ENCODE measurements around the gene RNF169.

Gene RNF169

GRCh38 chr11:74742070-74742469, 6.6 kb upstream of the RNF169 start:
- H3F3A ChIP-seq (ENCODE audit: insufficient read depth, low read length) = no peaks in the 10 kb centered on the region
- no peak for DNase-seq
- no peaks in the 10 kb centered on the region for H3K9me3 ChIP-seq (replicated peaks; ENCODE audit: insufficient read depth, low read length)
- H3K4me3 ChIP-seq (ENCODE audit: low read length) = no peak overlapping the region
- no peaks in the 10 kb centered on the region for H4K20me1 ChIP-seq (ENCODE audit: insufficient read depth, low read length)
- no peaks in the 10 kb centered on the region for H3K27me3 ChIP-seq (replicated peaks; ENCODE audit: insufficient read depth, low read length)
- no peak for TF ChIP-seq EZH2 (optimal IDR thresholded peaks at IDR 0.05; ENCODE audit: low read depth, low read length)
- TF ChIP-seq CTCF (IDR thresholded peaks at IDR 0.05; ENCODE audit: low read length) = no peak
- no peak for TF ChIP-seq EZH2phosphoT487 (IDR thresholded peaks at IDR 0.05; ENCODE audit: low read length)
- no peak overlapping the region for H3K9ac ChIP-seq (ENCODE audit: low read length)
- no peak overlapping the region for H3K27ac ChIP-seq (ENCODE audit: low read length)
- no peaks in the 10 kb centered on the region for H3K79me2 ChIP-seq (ENCODE audit: low read length)
- no peaks in the 10 kb centered on the region for H3K36me3 ChIP-seq (replicated peaks; ENCODE audit: insufficient read depth, low read length)
- H3K4me1 ChIP-seq (ENCODE audit: low read length) = no peaks in the 10 kb centered on the region
- no peak overlapping the region for H2AFZ ChIP-seq (ENCODE audit: low read length)
- no peak overlapping the region for H3K4me2 ChIP-seq (ENCODE audit: low read depth, low read length)
- no peaks in the 10 kb centered on the region for H3K9me2 ChIP-seq (replicated peaks; ENCODE audit: insufficient read depth, low read length)

GRCh38 chr11:74743640-74744039, 5.0 kb upstream of the RNF169 start:
- Histone ChIP-seq H3K9ac (ENCODE audit: low read length) (no peak overlapping the region), H3F3A (ENCODE audit: insufficient read depth, low read length) (no peaks in the 10 kb centered on the region), H3K79me2 (ENCODE audit: low read length) (no peaks in the 10 kb centered on the region), H3K36me3 (replicated peaks; ENCODE audit: insufficient read depth, low read length) (no peaks in the 10 kb centered on the region), H3K4me3 (ENCODE audit: low read length) (no peak overlapping the region), H3K4me2 (ENCODE audit: low read depth, low read length) (no peak overlapping the region), H3K9me2 (replicated peaks; ENCODE audit: insufficient read depth, low read length) (no peaks in the 10 kb centered on the region), H2AFZ (ENCODE audit: low read length) (no peak overlapping the region), H3K27me3 (replicated peaks; ENCODE audit: insufficient read depth, low read length) (no peaks in the 10 kb centered on the region), H4K20me1 (ENCODE audit: insufficient read depth, low read length) (no peaks in the 10 kb centered on the region), H3K9me3 (replicated peaks; ENCODE audit: insufficient read depth, low read length) (no peaks in the 10 kb centered on the region), H3K27ac (ENCODE audit: low read length) (no peak overlapping the region), H3K4me1 (ENCODE audit: low read length) (peaks cover 7% of the 10 kb centered on the region)
- DNase-seq = no peak
- TF ChIP-seq EZH2phosphoT487 (IDR thresholded peaks at IDR 0.05; ENCODE audit: low read length) = no peak
- TF ChIP-seq CTCF (IDR thresholded peaks at IDR 0.05; ENCODE audit: low read length) = no peak
- TF ChIP-seq EZH2 (optimal IDR thresholded peaks at IDR 0.05; ENCODE audit: low read depth, low read length) = no peak

GRCh38 chr11:74744277-74744676, 4.4 kb upstream of the RNF169 start:
- TF ChIP-seq EZH2 (optimal IDR thresholded peaks at IDR 0.05; ENCODE audit: low read depth, low read length) = no peak
- no peak for TF ChIP-seq CTCF (IDR thresholded peaks at IDR 0.05; ENCODE audit: low read length)
- TF ChIP-seq EZH2phosphoT487 (IDR thresholded peaks at IDR 0.05; ENCODE audit: low read length) = no peak
- Histone ChIP-seq H4K20me1 (ENCODE audit: insufficient read depth, low read length) (no peaks in the 10 kb centered on the region), H3K9me2 (replicated peaks; ENCODE audit: insufficient read depth, low read length) (no peaks in the 10 kb centered on the region), H3F3A (ENCODE audit: insufficient read depth, low read length) (no peaks in the 10 kb centered on the region), H3K9me3 (replicated peaks; ENCODE audit: insufficient read depth, low read length) (no peaks in the 10 kb centered on the region), H3K4me3 (ENCODE audit: low read length) (no peak overlapping the region), H3K4me2 (ENCODE audit: low read depth, low read length) (no peak overlapping the region), H2AFZ (ENCODE audit: low read length) (no peak overlapping the region), H3K4me1 (ENCODE audit: low read length) (peaks cover 7% of the 10 kb centered on the region), H3K27me3 (replicated peaks; ENCODE audit: insufficient read depth, low read length) (no peaks in the 10 kb centered on the region), H3K79me2 (ENCODE audit: low read length) (peaks cover 1% of the 10 kb centered on the region), H3K27ac (ENCODE audit: low read length) (no peak overlapping the region), H3K36me3 (replicated peaks; ENCODE audit: insufficient read depth, low read length) (no peaks in the 10 kb centered on the region), H3K9ac (ENCODE audit: low read length) (no peak overlapping the region)
- DNase-seq = no peak

All from MM.1S (cell line).